Smooth muscle cell (in vitro differentiated cells): ENCODE data around the gene NUP188. TPM values are rescaled to one million over a fixed set of nuclear protein-coding genes. Genes with fewer than 3 reads are reported as not detected.
"Not testable (repeated sequence)": the region's sequence is repeated elsewhere in the genome, so short reads cannot be mapped to it uniquely, and the experiment has no call there.

ENCODE experiments used
- DNase-seq: peaks from one replicate; lab custom pipeline; 2025; ENCODE audit not compliant: unreplicated experiment; lab: John Stamatoyannopoulos, UW
- H2AFZ ChIP-seq: fragments of 200-600 bp; sonication (generic); 2 replicates; pipeline ENCODE4 v1.6.0; 2016; ENCODE audit warnings: antibody characterized with exemption, low read depth, mild to moderate bottlenecking
- H3F3A ChIP-seq: fragments of 200-600 bp; sonication (generic); 2 replicates; pipeline ENCODE4 v1.6.0; 2017; ENCODE audit warnings: antibody characterized with exemption, low read depth
- H3K27ac ChIP-seq: fragments of 200-600 bp; sonication (generic); 2 replicates; pipeline ENCODE4 v1.5.1; 2016; ENCODE audit warnings: low read depth, mild to moderate bottlenecking
- H3K27me3 ChIP-seq: fragments of 200-600 bp; sonication (generic); 2 replicates; pipeline ENCODE4 v1.6.1; 2016; ENCODE audit warnings: low read depth, mild to moderate bottlenecking
- H3K36me3 ChIP-seq: fragments of 200-600 bp; sonication (generic); 2 replicates; pipeline ENCODE4 v1.5.1; 2016; ENCODE audit warnings: low read depth
- H3K4me1 ChIP-seq: fragments of 200-600 bp; sonication (generic); 2 replicates; pipeline ENCODE4 v1.5.1; 2016; ENCODE audit warnings: low read depth
- H3K4me2 ChIP-seq: fragments of 200-600 bp; sonication (generic); 2 replicates; pipeline ENCODE4 v1.6.0; 2016; ENCODE audit warnings: mild to moderate bottlenecking
- H3K4me3 ChIP-seq: fragments of 200-600 bp; sonication (generic); 2 replicates; pipeline ENCODE4 v1.5.1; 2016; ENCODE audit warnings: mild to moderate bottlenecking
- H3K79me2 ChIP-seq: fragments of 200-600 bp; sonication (generic); 2 replicates; pipeline ENCODE4 v1.6.0; 2016; ENCODE audit warnings: low read depth, mild to moderate bottlenecking
- H3K9ac ChIP-seq: fragments of 200-600 bp; sonication (generic); 2 replicates; pipeline ENCODE4 v1.6.0; 2016; ENCODE audit warnings: low read depth
- H3K9me3 ChIP-seq: fragments of 200-600 bp; sonication (generic); replicated peaks from 2 replicates; pipeline ENCODE4 v1.5.1; 2016; ENCODE audit warnings: low read depth
- H4K20me1 ChIP-seq: fragments of 200-600 bp; sonication (generic); 2 replicates; pipeline ENCODE4 v1.6.0; 2016; ENCODE audit warnings: low read depth
- WGBS: methylation state at CpG from one replicate; pipeline ENCODE4 v1.1.7; 2016; ENCODE audit warnings: low lambda C conversion rate; 5-methylcytosine and 5-hydroxymethylcytosine counted together
- polyA plus RNA-seq: library from polyadenylated mRNA; unstranded; fragments of >200 nt; fragmentation: Nextera tagmentation; extraction: Ambion mirVana; gene quantifications from 2 replicates; pipeline ENCODE4 v1.2.1, GENCODE V29; 2016
- total RNA-seq: library from RNA; depleted of rRNA; stranded (reverse); fragments of >200 nt; gene quantifications from 2 replicates; pipeline ENCODE4 v1.2.3, GENCODE V29; 2014
- TF ChIP-seq, protein P1 (sequence below): fragments of 200-600 bp; sonication (generic); IDR thresholded peaks from 2 replicates; pipeline ENCODE4 v1.5.1; 2017; ENCODE audit warnings: borderline replicate concordance, mild to moderate bottlenecking, antibody characterized with exemption; ENCODE audit not compliant: insufficient read depth, poor library complexity, severe bottlenecking

Gene NUP188
- total and polyA plus RNA-seq, 2 experiments from 2014 or later = 31.9 to 45.8 TPM

GRCh38 chr9:128940271-128940921 is 7.1 kb upstream of the NUP188 start:
- Histone ChIP-seq H3K79me2 (peaks cover 6% of the 10 kb centered on the region), H3K36me3 (no peaks in the 10 kb centered on the region), H3F3A (no peaks in the 10 kb centered on the region), H4K20me1 (no peaks in the 10 kb centered on the region), H3K27ac (no peak overlapping the region), H3K9ac (no peak overlapping the region), H2AFZ (no peak overlapping the region), H3K4me3 (no peak overlapping the region), H3K4me2 (no peak overlapping the region), H3K4me1 (no peaks in the 10 kb centered on the region), H3K9me3 (no peaks in the 10 kb centered on the region), H3K27me3 (no peaks in the 10 kb centered on the region)
- 79% methylated on average over 15 of the region's 15 CpGs for WGBS
- TF ChIP-seq, protein P1, sequence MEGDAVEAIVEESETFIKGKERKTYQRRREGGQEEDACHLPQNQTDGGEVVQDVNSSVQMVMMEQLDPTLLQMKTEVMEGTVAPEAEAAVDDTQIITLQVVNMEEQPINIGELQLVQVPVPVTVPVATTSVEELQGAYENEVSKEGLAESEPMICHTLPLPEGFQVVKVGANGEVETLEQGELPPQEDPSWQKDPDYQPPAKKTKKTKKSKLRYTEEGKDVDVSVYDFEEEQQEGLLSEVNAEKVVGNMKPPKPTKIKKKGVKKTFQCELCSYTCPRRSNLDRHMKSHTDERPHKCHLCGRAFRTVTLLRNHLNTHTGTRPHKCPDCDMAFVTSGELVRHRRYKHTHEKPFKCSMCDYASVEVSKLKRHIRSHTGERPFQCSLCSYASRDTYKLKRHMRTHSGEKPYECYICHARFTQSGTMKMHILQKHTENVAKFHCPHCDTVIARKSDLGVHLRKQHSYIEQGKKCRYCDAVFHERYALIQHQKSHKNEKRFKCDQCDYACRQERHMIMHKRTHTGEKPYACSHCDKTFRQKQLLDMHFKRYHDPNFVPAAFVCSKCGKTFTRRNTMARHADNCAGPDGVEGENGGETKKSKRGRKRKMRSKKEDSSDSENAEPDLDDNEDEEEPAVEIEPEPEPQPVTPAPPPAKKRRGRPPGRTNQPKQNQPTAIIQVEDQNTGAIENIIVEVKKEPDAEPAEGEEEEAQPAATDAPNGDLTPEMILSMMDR = no peak
- DNase-seq = no peak

- 94% methylated on average over 12 of the region's 12 CpGs for WGBS
- Histone ChIP-seq H3K9ac (no peak overlapping the region), H3K4me3 (no peak overlapping the region), H3K79me2 (peaks cover 13% of the 10 kb centered on the region), H2AFZ (no peak overlapping the region), H3K4me2 (no peak overlapping the region), H3K4me1 (no peaks in the 10 kb centered on the region), H3K27me3 (no peaks in the 10 kb centered on the region), H3K27ac (no peak overlapping the region), H3F3A (no peaks in the 10 kb centered on the region), H4K20me1 (no peaks in the 10 kb centered on the region), H3K9me3 (no peaks in the 10 kb centered on the region), H3K36me3 (no peaks in the 10 kb centered on the region)
- no peak for DNase-seq
- TF ChIP-seq, protein P1 = no peak
Measured at GRCh38 chr9:128940946-128941755, 6.3 kb upstream of the NUP188 start.

GRCh38 chr9:128943832-128944620 is 3.5 kb upstream of the NUP188 start:
- Histone ChIP-seq H3K79me2 (peaks cover 22% of the 10 kb centered on the region), H3K4me3 (no peak overlapping the region), H3K27ac (no peak overlapping the region), H2AFZ (no peak overlapping the region), H3K4me2 (no peak overlapping the region), H3K9me3 (no peaks in the 10 kb centered on the region), H3K9ac (no peak overlapping the region), H3F3A (peaks cover 6% of the 10 kb centered on the region), H3K4me1 (peaks cover 8% of the 10 kb centered on the region), H3K36me3 (no peaks in the 10 kb centered on the region), H4K20me1 (peaks cover 3% of the 10 kb centered on the region), H3K27me3 (no peaks in the 10 kb centered on the region)
- DNase-seq = no peak
- 70% methylated on average over 7 of the region's 7 CpGs for WGBS
- TF ChIP-seq, protein P1 = no peak

- not testable (repeated sequence) for H3K9ac ChIP-seq, H4K20me1 ChIP-seq, H3K9me3 ChIP-seq, H3K4me1 ChIP-seq, H3K4me2 ChIP-seq, H3K36me3 ChIP-seq, H3F3A ChIP-seq, H2AFZ ChIP-seq, H3K27me3 ChIP-seq, DNase-seq, H3K4me3 ChIP-seq, H3K27ac ChIP-seq
- H3K79me2 ChIP-seq = peaks cover 31% of the 10 kb centered on the region
- WGBS = 97% methylated on average over 7 of the region's 7 CpGs
Measured at GRCh38 chr9:128944966-128945365, 2.5 kb upstream of the NUP188 start.
